Endothelial cell of umbilical vein (primary cell): ENCODE measurements around the gene HSFX3. TPM values are rescaled to one million over a fixed set of nuclear protein-coding genes. Genes with fewer than 3 reads are reported as not detected.
"Not testable (repeated sequence)": the region's sequence is repeated elsewhere in the genome, so short reads cannot be mapped to it uniquely, and the experiment has no call there.

Experiments
- BruUV-seq: library from RNA; stranded (reverse); fragments of 400-500 nt; replicated peaks from 2 replicates; lab custom pipeline; 2021; lab: Mats Ljungman, UMichigan
- CTCF ChIA-PET: fragments of 300-600, 350-600 bp; sonication (Branson Sonifier 250); formaldehyde crosslinking; loops from one replicate; lab custom pipeline; 2021; ENCODE audit warnings: antibody characterized with exemption, inconsistent platforms; lab: Charles Lee
- POLR2A ChIA-PET: fragments of 300-600, 350-600 bp; sonication (Branson Sonifier 250); formaldehyde crosslinking; loops from one replicate; lab custom pipeline; 2021; ENCODE audit warnings: antibody characterized with exemption, inconsistent platforms; lab: Charles Lee
- DNase-seq: peaks from one replicate; pipeline ENCODE4 v3.0.0-alpha.2; 2011; ENCODE audit warnings: low read depth, low spot score
- FAIRE-seq: peaks from 2 replicates; lab custom pipeline; 2011; peaks lifted over from hg19 to GRCh38; lab: Jason Lieb, UNC
- H2AFZ ChIP-seq: 2 replicates; pipeline ENCODE4 v1.6.0; 2012; ENCODE audit warnings: low read depth, low read length, control low read depth, inconsistent platforms
- H3K27ac ChIP-seq: 2 replicates; pipeline ENCODE4 v1.5.1; 2011; ENCODE audit warnings: low read depth, mild to moderate bottlenecking, control low read depth, low read length, moderate library complexity; ENCODE audit not compliant: insufficient read depth
- H3K27me3 ChIP-seq, 2 experiments: 2 replicates each; pipeline versions ENCODE4 v1.6.0 to v1.6.1; 2011; ENCODE audit warnings: low read length in 2 of 2, mixed read lengths in 1 of 2; ENCODE audit not compliant: control insufficient read depth in 2 of 2, insufficient read depth in 2 of 2
- H3K36me3 ChIP-seq, 2 experiments: 2 replicates in 1 of 2; 3 replicates in 1 of 2; pipeline ENCODE4 v1.5.1; 2011; ENCODE audit warnings: low read length in 2 of 2, mild to moderate bottlenecking in 1 of 2, moderate library complexity in 1 of 2; ENCODE audit not compliant: control insufficient read depth in 2 of 2, insufficient read depth in 2 of 2; ENCODE audit errors: extremely low read depth in 1 of 2
- H3K4me1 ChIP-seq: 3 replicates; pipeline ENCODE4 v1.5.1; 2011; ENCODE audit warnings: mild to moderate bottlenecking, low read length; ENCODE audit not compliant: control insufficient read depth, insufficient read depth; ENCODE audit errors: extremely low read depth
- H3K4me2 ChIP-seq: 2 replicates; pipeline ENCODE4 v1.6.1; 2011; ENCODE audit warnings: low read length, control low read depth, mixed read lengths; ENCODE audit not compliant: insufficient read depth
- H3K4me3 ChIP-seq, 3 experiments: fragments of 200-600 bp in 1 of 3; sonication (generic), shearing (Covaris generic) in 1 of 3; replicated peaks in 1 of 3; 2 replicates each; pipeline ENCODE4 v1.5.1; 2011 to 2016; ENCODE audit warnings: control low read depth in 3 of 3, low read length in 3 of 3, mild to moderate bottlenecking in 2 of 3, inconsistent platforms in 1 of 3, low read depth in 1 of 3, moderate library complexity in 1 of 3; ENCODE audit not compliant: insufficient read depth in 1 of 3
- H3K79me2 ChIP-seq: 2 replicates; pipeline ENCODE4 v1.6.0; 2012; ENCODE audit warnings: low read length, inconsistent platforms; ENCODE audit not compliant: control insufficient read depth, insufficient read depth
- H3K9ac ChIP-seq: replicated peaks from 2 replicates; pipeline ENCODE3; 2011; ENCODE audit warnings: low read length, control low read depth; ENCODE audit not compliant: insufficient read depth; ENCODE audit errors: extremely low read depth
- H3K9me1 ChIP-seq: replicated peaks from 3 replicates; pipeline ENCODE4 v1.6.0; 2011; ENCODE audit warnings: mild to moderate bottlenecking, low read length; ENCODE audit not compliant: control insufficient read depth, insufficient read depth; ENCODE audit errors: extremely low read depth
- H3K9me3 ChIP-seq: replicated peaks from 2 replicates; pipeline ENCODE4 v1.5.1; 2012; ENCODE audit warnings: low read length, inconsistent platforms; ENCODE audit not compliant: control insufficient read depth, insufficient read depth
- H4K20me1 ChIP-seq: replicated peaks from 2 replicates; pipeline ENCODE3; 2011; ENCODE audit warnings: mild to moderate bottlenecking, low read length; ENCODE audit not compliant: control insufficient read depth, insufficient read depth; ENCODE audit errors: extremely low read depth
- MAX ChIP-seq: IDR thresholded peaks from 2 replicates; pipeline ENCODE4 v1.6.1; 2011; ENCODE audit not compliant: insufficient read depth, insufficient read length
- MYC ChIP-seq: IDR thresholded peaks from one replicate; pipeline ENCODE4 v1.6.1; 2011; ENCODE audit warnings: mild to moderate bottlenecking, low read depth, low read length
- dilution Hi-C: fragments of 300-500 bp; cut with MboI; formaldehyde crosslinking; loops from one replicate; pipeline ENCODE4 v1.15.0; 2019; ENCODE audit warnings: low sequenced_read_pairs; ENCODE audit not compliant: extremely low pct_ligation_motif_present
- intact Hi-C: fragments of 100-400 bp; cut with micrococcal nuclease; formaldehyde crosslinking; loops from one replicate; pipeline ENCODE4 v1.10.0; 2022
- polyA plus RNA-seq, 4 experiments: library from polyadenylated mRNA; depleted of rRNA in 3 of 4; stranded (reverse) in 3 of 4; unstranded in 1 of 4; fragments of >200 nt; gene quantifications; 2 replicates each; pipeline versions ENCODE4 v1.2.1 to v1.2.3, GENCODE V29; 2011 to 2012; ENCODE audit warnings: missing spikeins in 1 of 4
- total RNA-seq: library from RNA; stranded (reverse); gene quantifications from 2 replicates; pipeline ENCODE4 v1.2.3, GENCODE V29; 2021
- TF ChIP-seq, protein P1 (sequence below), 2 donors: IDR thresholded peaks; 1 replicate in 1 of 2; 2 replicates in 1 of 2; pipeline ENCODE4 v1.5.1; 2011; ENCODE audit warnings: low read length in 2 of 2, mild to moderate bottlenecking in 2 of 2, moderate library complexity in 2 of 2, control low read depth in 1 of 2, inconsistent platforms in 1 of 2, low read depth in 1 of 2; ENCODE audit not compliant: insufficient read depth in 1 of 2; ENCODE audit errors: extremely low read depth in 1 of 2

Gene HSFX3
- total and polyA plus RNA-seq, 2 donors (not counting 3 experiments of a cell fraction or from before 2014, with no cell fraction given) = not detected

GRCh38 chrX:149527705-149528104 is 22.0 kb downstream of the HSFX3 start:
- H3K4me3 ChIP-seq = no peak overlapping the region
- H2AFZ ChIP-seq = no peak overlapping the region
- dilution Hi-C loops = no loop called here
- TF ChIP-seq, protein P1, sequence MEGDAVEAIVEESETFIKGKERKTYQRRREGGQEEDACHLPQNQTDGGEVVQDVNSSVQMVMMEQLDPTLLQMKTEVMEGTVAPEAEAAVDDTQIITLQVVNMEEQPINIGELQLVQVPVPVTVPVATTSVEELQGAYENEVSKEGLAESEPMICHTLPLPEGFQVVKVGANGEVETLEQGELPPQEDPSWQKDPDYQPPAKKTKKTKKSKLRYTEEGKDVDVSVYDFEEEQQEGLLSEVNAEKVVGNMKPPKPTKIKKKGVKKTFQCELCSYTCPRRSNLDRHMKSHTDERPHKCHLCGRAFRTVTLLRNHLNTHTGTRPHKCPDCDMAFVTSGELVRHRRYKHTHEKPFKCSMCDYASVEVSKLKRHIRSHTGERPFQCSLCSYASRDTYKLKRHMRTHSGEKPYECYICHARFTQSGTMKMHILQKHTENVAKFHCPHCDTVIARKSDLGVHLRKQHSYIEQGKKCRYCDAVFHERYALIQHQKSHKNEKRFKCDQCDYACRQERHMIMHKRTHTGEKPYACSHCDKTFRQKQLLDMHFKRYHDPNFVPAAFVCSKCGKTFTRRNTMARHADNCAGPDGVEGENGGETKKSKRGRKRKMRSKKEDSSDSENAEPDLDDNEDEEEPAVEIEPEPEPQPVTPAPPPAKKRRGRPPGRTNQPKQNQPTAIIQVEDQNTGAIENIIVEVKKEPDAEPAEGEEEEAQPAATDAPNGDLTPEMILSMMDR (IDR thresholded peaks at IDR 0.05; ENCODE audit: extremely low read depth in 1 of 2, insufficient read depth in 1 of 2, low read depth in 1 of 2, low read length in 2 of 2) = peak; percentile 28 to 30
- no peak for TF ChIP-seq MYC
- no peak for TF ChIP-seq MAX
- no peak overlapping the region for H3K27ac ChIP-seq
- DNase-seq = peak; percentile 38
- H3K36me3 ChIP-seq = no peaks in the 10 kb centered on the region
- H3K79me2 ChIP-seq = no peaks in the 10 kb centered on the region
- POLR2A ChIA-PET = interaction anchor here (1.0 kb wide), 1 partner anchor 13 kb away, joined by 7 read pairs; the partner anchor contains the start of gene EOLA1
- CTCF ChIA-PET = interaction anchor here (0.7 to 1.0 kb wide), 8 partner anchors 9 to 23 kb away, joined by 3 to 9 read pairs (median 4); partner anchors contain the start of genes EOLA1 and IDS
- FAIRE-seq = peak; percentile 96
- intact Hi-C loops = loop anchor here (1.0 kb wide), 1 partner anchor 15 kb away; no protein-coding TSS in a partner anchor
- no peak overlapping the region for H3K4me2 ChIP-seq
- H3K9me3 ChIP-seq = no peaks in the 10 kb centered on the region
- no peaks in the 10 kb centered on the region for H3K27me3 ChIP-seq
- no peaks in the 10 kb centered on the region for H4K20me1 ChIP-seq
- H3K9me1 ChIP-seq = no peaks in the 10 kb centered on the region
- BruUV-seq = no TSS peak
- no peaks in the 10 kb centered on the region for H3K4me1 ChIP-seq
- H3K9ac ChIP-seq = no peak overlapping the region

- H3K4me1 ChIP-seq, H3K4me2 ChIP-seq, DNase-seq, H2AFZ ChIP-seq, dilution Hi-C loops, H4K20me1 ChIP-seq, H3K36me3 ChIP-seq, FAIRE-seq, H3K79me2 ChIP-seq, H3K9me1 ChIP-seq, CTCF ChIA-PET, H3K9ac ChIP-seq, H3K9me3 ChIP-seq, BruUV-seq, H3K4me3 ChIP-seq, H3K27me3 ChIP-seq: not testable (repeated sequence)
- POLR2A ChIA-PET = interaction anchor here (1.0 kb wide), 1 partner anchor 14 kb away, joined by 7 read pairs; the partner anchor contains the start of gene EOLA1
- intact Hi-C loops = loop anchor here (1.0 kb wide), 1 partner anchor 14 kb away; no protein-coding TSS in a partner anchor
- peak overlapping the region; percentile 1 for H3K27ac ChIP-seq
Observed at GRCh38 chrX:149526318-149527033, 23.2 kb downstream of the HSFX3 start.

GRCh38 chrX:149525903-149526302 is 23.8 kb downstream of the HSFX3 start:
- FAIRE-seq, H3K4me3 ChIP-seq, intact Hi-C loops, POLR2A ChIA-PET, H3K27me3 ChIP-seq, CTCF ChIA-PET, H2AFZ ChIP-seq, dilution Hi-C loops, H3K4me1 ChIP-seq, BruUV-seq, H3K9me1 ChIP-seq, H3K9me3 ChIP-seq, DNase-seq, H4K20me1 ChIP-seq, H3K79me2 ChIP-seq, H3K36me3 ChIP-seq, H3K9ac ChIP-seq, H3K4me2 ChIP-seq: not testable (repeated sequence)
- H3K27ac ChIP-seq = peak overlapping the region; percentile 1
